Measurements from ENCODE around the gene TOPORS.

TOPORS gene

DNA sequence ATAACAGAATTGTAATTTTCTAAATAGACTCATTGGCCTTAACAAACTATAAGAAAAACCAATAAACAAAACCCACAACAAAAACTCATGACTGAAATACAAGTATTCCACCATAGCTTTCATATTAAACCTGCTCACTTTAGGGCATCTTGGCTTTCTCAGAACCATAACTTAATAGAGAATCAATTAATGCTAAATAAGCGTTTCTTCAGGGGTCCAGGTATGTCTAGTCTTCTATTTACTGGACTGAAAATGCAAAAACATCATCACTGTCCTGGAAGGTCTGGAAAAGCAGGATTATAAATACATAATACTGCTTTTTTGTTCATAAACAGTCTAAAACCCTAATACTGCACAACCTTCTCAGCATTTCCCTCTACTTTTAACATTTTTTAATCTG, 6.5 kb downstream of the TOPORS start:
- peaks cover 31% of the 10 kb centered on the region; the same call in 1 of the 2 replicates for H3K36me3 ChIP-seq (ENCODE audit: low read length)
- no peak overlapping the region for H2AFZ ChIP-seq (ENCODE audit: low read depth, low read length, severe bottlenecking)
- peak overlapping the region; percentile 2 for H3K4me2 ChIP-seq (ENCODE audit: low read depth, low read length, poor library complexity, severe bottlenecking)
- H3K9ac ChIP-seq (ENCODE audit: low read length), result no peak overlapping the region
- H4K20me1 ChIP-seq (ENCODE audit: low read depth, low read length), result peaks cover 59% of the 10 kb centered on the region
- H3K9me3 ChIP-seq (ENCODE audit: insufficient read depth, low read length), result no peaks in the 10 kb centered on the region
- no peaks in the 10 kb centered on the region for H3K27me3 ChIP-seq (ENCODE audit: low read length)
- H3K27ac ChIP-seq (ENCODE audit: low read depth, low read length), result no peak overlapping the region
- TF ChIP-seq, protein P1, sequence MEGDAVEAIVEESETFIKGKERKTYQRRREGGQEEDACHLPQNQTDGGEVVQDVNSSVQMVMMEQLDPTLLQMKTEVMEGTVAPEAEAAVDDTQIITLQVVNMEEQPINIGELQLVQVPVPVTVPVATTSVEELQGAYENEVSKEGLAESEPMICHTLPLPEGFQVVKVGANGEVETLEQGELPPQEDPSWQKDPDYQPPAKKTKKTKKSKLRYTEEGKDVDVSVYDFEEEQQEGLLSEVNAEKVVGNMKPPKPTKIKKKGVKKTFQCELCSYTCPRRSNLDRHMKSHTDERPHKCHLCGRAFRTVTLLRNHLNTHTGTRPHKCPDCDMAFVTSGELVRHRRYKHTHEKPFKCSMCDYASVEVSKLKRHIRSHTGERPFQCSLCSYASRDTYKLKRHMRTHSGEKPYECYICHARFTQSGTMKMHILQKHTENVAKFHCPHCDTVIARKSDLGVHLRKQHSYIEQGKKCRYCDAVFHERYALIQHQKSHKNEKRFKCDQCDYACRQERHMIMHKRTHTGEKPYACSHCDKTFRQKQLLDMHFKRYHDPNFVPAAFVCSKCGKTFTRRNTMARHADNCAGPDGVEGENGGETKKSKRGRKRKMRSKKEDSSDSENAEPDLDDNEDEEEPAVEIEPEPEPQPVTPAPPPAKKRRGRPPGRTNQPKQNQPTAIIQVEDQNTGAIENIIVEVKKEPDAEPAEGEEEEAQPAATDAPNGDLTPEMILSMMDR (IDR thresholded peaks at IDR 0.05; ENCODE audit: insufficient read depth, low read length, poor library complexity, severe bottlenecking), result no peak
- TF ChIP-seq EZH2phosphoT487 (conservative IDR thresholded peaks at IDR 0.05; ENCODE audit: low read length), result no peak
- peaks cover 95% of the 10 kb centered on the region for H3K79me2 ChIP-seq (ENCODE audit: insufficient read depth, low read length)
- no peak overlapping the region for H3K4me3 ChIP-seq (ENCODE audit: insufficient read depth, low read length, poor library complexity, severe bottlenecking)
- H3K9me2 ChIP-seq (replicated peaks; ENCODE audit: insufficient read depth, low read length), result no peaks in the 10 kb centered on the region
- H3F3A ChIP-seq (ENCODE audit: insufficient read depth), result no peaks in the 10 kb centered on the region

DNA sequence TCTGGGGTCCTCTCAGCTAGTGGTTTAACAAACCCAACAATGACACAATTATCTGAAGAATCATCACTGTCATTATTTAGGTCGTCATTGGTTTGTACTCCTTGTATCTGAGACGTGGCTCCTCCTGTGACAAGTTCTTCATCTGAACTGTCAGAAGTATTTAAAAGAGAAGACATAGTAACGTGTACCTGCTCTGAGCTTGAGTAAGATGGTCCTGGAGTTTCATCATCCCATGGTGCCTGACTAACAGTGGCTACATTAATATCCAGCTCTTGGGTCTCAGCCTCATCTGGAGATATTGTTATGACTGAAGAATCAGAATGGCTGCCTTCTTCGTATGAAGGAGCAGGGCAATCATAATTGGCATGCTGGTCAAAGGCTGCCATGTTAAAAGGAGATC, 9.3 kb downstream of the TOPORS start:
- no peaks in the 10 kb centered on the region for H3F3A ChIP-seq (ENCODE audit: insufficient read depth)
- H3K9ac ChIP-seq (ENCODE audit: low read length), result no peak overlapping the region
- no peaks in the 10 kb centered on the region for H3K27me3 ChIP-seq (ENCODE audit: low read length)
- peaks cover 37% of the 10 kb centered on the region; the same call in 1 of the 2 replicates for H3K36me3 ChIP-seq (ENCODE audit: low read length)
- no peaks in the 10 kb centered on the region for H3K9me2 ChIP-seq (replicated peaks; ENCODE audit: insufficient read depth, low read length)
- H4K20me1 ChIP-seq (ENCODE audit: low read depth, low read length), result peaks cover 45% of the 10 kb centered on the region
- H3K4me2 ChIP-seq (ENCODE audit: low read depth, low read length, poor library complexity, severe bottlenecking), result no peak overlapping the region
- H3K79me2 ChIP-seq (ENCODE audit: insufficient read depth, low read length), result peaks cover 80% of the 10 kb centered on the region
- no peak for TF ChIP-seq EZH2phosphoT487 (conservative IDR thresholded peaks at IDR 0.05; ENCODE audit: low read length)
- TF ChIP-seq, protein P1 (IDR thresholded peaks at IDR 0.05; ENCODE audit: insufficient read depth, low read length, poor library complexity, severe bottlenecking), result no peak
- no peak overlapping the region for H2AFZ ChIP-seq (ENCODE audit: low read depth, low read length, severe bottlenecking)
- no peak overlapping the region for H3K4me3 ChIP-seq (ENCODE audit: insufficient read depth, low read length, poor library complexity, severe bottlenecking)
- no peaks in the 10 kb centered on the region for H3K9me3 ChIP-seq (ENCODE audit: insufficient read depth, low read length)
- no peak overlapping the region for H3K27ac ChIP-seq (ENCODE audit: low read depth, low read length)

- Histone ChIP-seq H3K9me2 (replicated peaks; ENCODE audit: insufficient read depth, low read length) (no peaks in the 10 kb centered on the region), H3K27me3 (ENCODE audit: low read length) (no peaks in the 10 kb centered on the region), H3F3A (ENCODE audit: insufficient read depth) (no peaks in the 10 kb centered on the region), H3K9me3 (ENCODE audit: insufficient read depth, low read length) (no peaks in the 10 kb centered on the region), H3K36me3 (ENCODE audit: low read length) (peaks cover 5% of the 10 kb centered on the region), H3K79me2 (ENCODE audit: insufficient read depth, low read length) (no peaks in the 10 kb centered on the region), H3K27ac (ENCODE audit: low read depth, low read length) (no peak overlapping the region), H3K9ac (ENCODE audit: low read length) (no peak overlapping the region), H3K4me3 (ENCODE audit: insufficient read depth, low read length, poor library complexity, severe bottlenecking) (no peak overlapping the region), H4K20me1 (ENCODE audit: low read depth, low read length) (no peaks in the 10 kb centered on the region), H3K4me2 (ENCODE audit: low read depth, low read length, poor library complexity, severe bottlenecking) (no peak overlapping the region), H2AFZ (ENCODE audit: low read depth, low read length, severe bottlenecking) (no peak overlapping the region)
- no peak for TF ChIP-seq EZH2phosphoT487 (conservative IDR thresholded peaks at IDR 0.05; ENCODE audit: low read length)
- TF ChIP-seq, protein P1 (IDR thresholded peaks at IDR 0.05; ENCODE audit: insufficient read depth, low read length, poor library complexity, severe bottlenecking), result no peak
Measured at GRCh38 chr9:32533816-32534215, 18.6 kb downstream of the TOPORS start.
